HCT116 (cell line): ENCODE measurements around the gene OR52H1.

ENCODE experiments used
- CTCF ChIP-seq, 3 experiments: fragments of 200-600 bp in 1 of 3; sonication (generic) in 1 of 3; IDR thresholded peaks in 2 of 3; conservative IDR thresholded peaks in 1 of 3; 2 replicates each; pipeline ENCODE4 v1.5.1; 2012 to 2017; ENCODE audit warnings: low read depth in 2 of 3, low read length in 2 of 3, antibody characterized with exemption in 1 of 3, borderline replicate concordance in 1 of 3, control low read depth in 1 of 3, mild to moderate bottlenecking in 1 of 3, mixed read lengths in 1 of 3, mixed run types in 1 of 3, moderate library complexity in 1 of 3; ENCODE audit not compliant: insufficient read depth in 1 of 3
- EZH2phosphoT487 ChIP-seq: fragments of 200-600 bp; IDR thresholded peaks from 2 replicates; pipeline ENCODE4 v1.6.1; 2018; ENCODE audit warnings: antibody characterized with exemption, borderline replicate concordance
- POLR2A ChIP-seq: IDR thresholded peaks from 2 replicates; pipeline ENCODE4 v1.7.0; 2011; ENCODE audit warnings: borderline replicate concordance; ENCODE audit not compliant: insufficient read depth, insufficient read length; ENCODE audit errors: extremely low read depth
- POLR2AphosphoS5 ChIP-seq: IDR thresholded peaks from 2 replicates; pipeline ENCODE4 v1.6.1; 2011; ENCODE audit warnings: mild to moderate bottlenecking, low read depth, low read length, moderate library complexity
- REST ChIP-seq: IDR thresholded peaks from 2 replicates; pipeline ENCODE4 v1.6.1; 2012; ENCODE audit warnings: low read depth
- SP1 ChIP-seq: IDR thresholded peaks from 2 replicates; pipeline ENCODE4 v1.6.1; 2012; ENCODE audit warnings: low read depth
- SRF ChIP-seq: IDR thresholded peaks from 2 replicates; pipeline ENCODE4 v1.6.1; 2012; ENCODE audit warnings: low read depth
- YY1 ChIP-seq: IDR thresholded peaks from 2 replicates; pipeline ENCODE4 v1.6.1; 2011; ENCODE audit warnings: low read length, low read depth, moderate library complexity, mild to moderate bottlenecking; ENCODE audit not compliant: insufficient replicate concordance; ENCODE audit errors: extremely low read depth
- ZFX ChIP-seq: fragments of 450-650 bp; IDR thresholded peaks from 2 replicates; pipeline ENCODE4 v1.6.1; 2017

GRCh38 chr11:5531053-5531831 lies 17.1 kb downstream of the OR52H1 start:
- TF ChIP-seq CTCF (IDR thresholded peaks at IDR 0.05 in 2 of 3, conservative IDR thresholded peaks at IDR 0.05 in 1 of 3; ENCODE audit: borderline replicate concordance in 1 of 3, insufficient read depth in 1 of 3, low read depth in 2 of 3, low read length in 2 of 3) (no peak), POLR2A (no peak), POLR2AphosphoS5 (no peak), SRF (no peak), ZFX (no peak), YY1 (no peak), SP1 (no peak), EZH2phosphoT487 (no peak), REST (no peak)
